K562 (cell line): Measurements from ENCODE around the gene FRYL. TPM values are rescaled to one million over a fixed set of nuclear protein-coding genes. Genes with fewer than 3 reads are reported as not detected.

ENCODE experiments used
- ATAC-seq: fragments of 200-7000 bp; cut with Tn5 transposase; 3 replicates; pipeline ENCODE4 v1.9.1; 2020; ENCODE audit warnings: moderate library complexity
- BruUV-seq: library from RNA; stranded (reverse); fragments of 400-500 nt; replicated peaks from 2 replicates; lab custom pipeline; 2021; lab: Mats Ljungman, UMichigan
- CTCF ChIA-PET: fragments of 300-600 bp; formaldehyde crosslinking; extraction: SDS; loops from one replicate; lab custom pipeline; 2021; ENCODE audit warnings: low intra/inter-chr PET ratio; lab: Yijun Ruan, JAX
- POLR2A ChIA-PET: fragments of 300-600, 350-650 bp; sonication (Branson Sonifier 250); formaldehyde crosslinking; extraction: SDS; loops from one replicate; lab custom pipeline; 2021; ENCODE audit warnings: antibody characterized with exemption, inconsistent platforms; lab: Yijun Ruan, JAX
- DNase-seq, 4 experiments: peaks; one replicate each; pipeline versions ENCODE4 v3.0.0 to v3.0.0-alpha.2; 2011 to 2018; ENCODE audit warnings: low spot score in 3 of 4, mixed read lengths in 3 of 4; ENCODE audit errors: extremely low read depth in 1 of 4
- FAIRE-seq: peaks from 2 replicates; lab custom pipeline; 2011; peaks lifted over from hg19 to GRCh38; lab: Jason Lieb, UNC
- H2AFZ ChIP-seq: 2 replicates; pipeline ENCODE4 v1.6.0; 2011; ENCODE audit warnings: low read depth, low read length, control low read depth, inconsistent platforms
- H3K27ac ChIP-seq: fragments of 200-600 bp; 3 replicates; pipeline ENCODE4 v1.8.0; 2011; ENCODE audit warnings: low read depth, mild to moderate bottlenecking, control low read depth, inconsistent platforms, low read length, moderate library complexity, mixed read lengths; ENCODE audit errors: extremely low read depth
- H3K27me3 ChIP-seq, 2 experiments: fragments of 300-600 bp in 1 of 2; 2 replicates in 1 of 2; 3 replicates in 1 of 2; pipeline versions ENCODE4 v1.6.0 to v1.8.0; 2011; ENCODE audit warnings: inconsistent platforms in 2 of 2, low read length in 2 of 2, mild to moderate bottlenecking in 1 of 2, mixed read lengths in 1 of 2, moderate library complexity in 1 of 2; ENCODE audit not compliant: control insufficient read depth in 2 of 2, insufficient read depth in 2 of 2
- H3K36me3 ChIP-seq: fragments of 300-600 bp; 3 replicates; pipeline ENCODE4 v1.8.0; 2011; ENCODE audit warnings: mild to moderate bottlenecking, low read length, inconsistent platforms; ENCODE audit not compliant: control insufficient read depth, insufficient read depth
- H3K4me1 ChIP-seq, 2 experiments: fragments of 200-600 bp in 1 of 2; replicated peaks in 1 of 2; 2 replicates in 1 of 2; 3 replicates in 1 of 2; pipeline versions ENCODE4 v1.5.1 to v1.8.0; 2011; ENCODE audit warnings: inconsistent platforms in 2 of 2, low read length in 2 of 2, mild to moderate bottlenecking in 1 of 2, mixed read lengths in 1 of 2, moderate library complexity in 1 of 2; ENCODE audit not compliant: control insufficient read depth in 2 of 2, insufficient read depth in 2 of 2
- H3K4me2 ChIP-seq: 2 replicates; pipeline ENCODE4 v1.6.1; 2011; ENCODE audit warnings: low read length, control low read depth, inconsistent platforms, mixed read lengths; ENCODE audit not compliant: insufficient read depth
- H3K4me3 ChIP-seq: fragments of 200-600 bp; sonication (generic), shearing (Covaris generic); 2 replicates; pipeline ENCODE4 v1.5.1; 2016; ENCODE audit warnings: control low read depth, inconsistent platforms
- H3K79me2 ChIP-seq: fragments of 200-600 bp; 3 replicates; pipeline ENCODE4 v1.8.0; 2011; ENCODE audit warnings: low read length, inconsistent platforms; ENCODE audit not compliant: control insufficient read depth, insufficient read depth
- H3K9ac ChIP-seq, 2 experiments: 2 replicates each; pipeline versions ENCODE4 v1.6.0 to v1.6.1; 2011; ENCODE audit warnings: low read depth in 2 of 2, low read length in 2 of 2, control low read depth in 1 of 2, inconsistent platforms in 1 of 2, mild to moderate bottlenecking in 1 of 2, mixed read lengths in 1 of 2; ENCODE audit not compliant: insufficient read depth in 1 of 2
- H3K9me1 ChIP-seq: one replicate; pipeline ENCODE4 v1.6.0; 2011; ENCODE audit warnings: inconsistent platforms, mild to moderate bottlenecking, low read length, moderate library complexity; ENCODE audit not compliant: control insufficient read depth, insufficient read depth
- H3K9me3 ChIP-seq: replicated peaks from 2 replicates; pipeline ENCODE4 v1.5.1; 2011; ENCODE audit warnings: low read depth, low read length, inconsistent platforms; ENCODE audit not compliant: control insufficient read depth, insufficient read depth
- H4K20me1 ChIP-seq: replicated peaks from 2 replicates; pipeline ENCODE4 v1.6.1; 2011; ENCODE audit warnings: low read length, inconsistent platforms, mixed read lengths; ENCODE audit not compliant: control insufficient read depth, insufficient read depth
- CC2D1A ChIP-seq: fragments of 450-650 bp; IDR thresholded peaks from 2 replicates; pipeline ENCODE4 v1.6.1; 2017; ENCODE audit warnings: mild to moderate bottlenecking
- CEBPB ChIP-seq: fragments of 450-650 bp; IDR thresholded peaks from 2 replicates; pipeline ENCODE4 v1.6.1; 2016; ENCODE audit warnings: missing genetic modification characterization, missing compliant biosample characterization
- CTBP1 ChIP-seq: fragments of 450-650 bp; IDR thresholded peaks from 2 replicates; pipeline ENCODE4 v1.6.1; 2016; ENCODE audit warnings: borderline replicate concordance
- EP400 ChIP-seq: fragments of 450-650 bp; IDR thresholded peaks from 2 replicates; pipeline ENCODE4 v1.6.1; 2017; ENCODE audit warnings: antibody characterized with exemption, mild to moderate bottlenecking, moderate library complexity
- HOXB6 ChIP-seq: fragments of 250-450 bp; sonication (Bioruptor Pico); IDR thresholded peaks from 2 replicates; pipeline ENCODE4 v1.5.1; 2022; ENCODE audit warnings: mild to moderate bottlenecking, borderline replicate concordance
- IRF2 ChIP-seq: sonication (generic); formaldehyde crosslinking; IDR thresholded peaks from 2 replicates; pipeline ENCODE4 v1.8.1; 2022; ENCODE audit warnings: mild to moderate bottlenecking, missing genetic modification reagents
- PHF8 ChIP-seq: fragments of 200-600 bp; sonication (generic); IDR thresholded peaks from 2 replicates; pipeline ENCODE4 v1.6.1; 2012; ENCODE audit warnings: mixed run types, mild to moderate bottlenecking, inconsistent platforms, low read length, moderate library complexity, borderline replicate concordance
- THAP12 ChIP-seq: fragments of 250-450 bp; sonication (Bioruptor Pico); IDR thresholded peaks from 2 replicates; pipeline ENCODE4 v1.9.0; 2021; ENCODE audit warnings: mild to moderate bottlenecking, inconsistent platforms
- ZFP30 ChIP-seq: fragments of 250-450 bp; sonication (Bioruptor Pico); IDR thresholded peaks from 2 replicates; pipeline ENCODE4 v1.8.0; 2022; ENCODE audit warnings: moderate library complexity, mild to moderate bottlenecking, inconsistent platforms, borderline replicate concordance
- ZFP36 ChIP-seq: fragments of 150-350 bp; IDR thresholded peaks from 2 replicates; pipeline ENCODE4 v1.6.1; 2018; ENCODE audit warnings: low read length, low read depth; ENCODE audit not compliant: partially characterized antibody
- ZNF175 ChIP-seq: fragments of 200-800 bp; sonication (Bioruptor generic); IDR thresholded peaks from 2 replicates; pipeline ENCODE4 v1.6.1; 2016; ENCODE audit warnings: low read depth, mild to moderate bottlenecking, missing genetic modification characterization, missing compliant biosample characterization
- ZNF384 ChIP-seq: IDR thresholded peaks from 2 replicates; pipeline ENCODE4 v1.6.1; 2012; ENCODE audit warnings: low read depth, low read length, improper control_type of control experiment
- ZNF449 ChIP-seq: fragments of 250-450 bp; sonication (Bioruptor Pico); IDR thresholded peaks from 2 replicates; pipeline ENCODE4 v1.8.0; 2022; ENCODE audit warnings: moderate library complexity, mild to moderate bottlenecking, inconsistent platforms
- ZSCAN32 ChIP-seq: fragments of 450-650 bp; formaldehyde crosslinking; IDR thresholded peaks from 2 replicates; pipeline ENCODE4 v1.4.0; 2020; ENCODE audit warnings: mild to moderate bottlenecking, moderate library complexity
- WGBS: fragments of 100-300 bp; shearing (Covaris generic); methylation state at CpG from one replicate; pipeline ENCODE4 v1.1.6; 2016; ENCODE audit warnings: low coverage, mixed read lengths; ENCODE audit not compliant: insufficient coverage; ENCODE audit errors: missing lambda C conversion rate; 5-methylcytosine and 5-hydroxymethylcytosine counted together
- in situ Hi-C: fragments of 300-500 bp; cut with MboI; formaldehyde crosslinking; loops from 4 replicates; pipeline ENCODE4 v1.15.0; 2018; ENCODE audit warnings: inconsistent platforms, mixed read lengths
- intact Hi-C: fragments of 100-400 bp; cut with micrococcal nuclease; formaldehyde crosslinking; loops from 2 replicates; pipeline ENCODE4 v1.14.2; 2022
- polyA plus RNA-seq, 8 experiments: library from polyadenylated mRNA; depleted of rRNA in 4 of 8; stranded (reverse) in 5 of 8; unstranded in 3 of 8; fragments of >200 nt; fragmentation: Nextera tagmentation in 2 of 8; fragmentation: Illumina TruSeq in 1 of 8; extraction: Ambion mirVana in 2 of 8; extraction: Trizol in 1 of 8; gene quantifications; 2 replicates each; pipeline versions ENCODE4 v1.2.1 to v1.2.3, GENCODE V29; 2011 to 2014; ENCODE audit warnings: inconsistent platforms in 1 of 8, missing spikeins in 1 of 8
- total RNA-seq, 7 experiments: library from RNA; depleted of rRNA in 6 of 7; stranded (reverse); fragments of >200 nt in 6 of 7; fragmentation: Illumina TruSeq in 2 of 7; extraction: Trizol in 2 of 7; gene quantifications; 2 replicates each; pipeline versions ENCODE4 v1.2.1 to v1.2.3, GENCODE V29; 2011 to 2021; ENCODE audit warnings: low replicate concordance in 1 of 7
- TF ChIP-seq, protein P1 (sequence below): sonication (generic); formaldehyde crosslinking; IDR thresholded peaks from 2 replicates; pipeline ENCODE4 v1.8.0; 2023; ENCODE audit warnings: missing genetic modification reagents, mild to moderate bottlenecking, borderline replicate concordance

Gene FRYL
- total and polyA plus RNA-seq, 9 of the 15 experiments (the other 6 are each of a cell fraction or from before 2014, with no cell fraction given), result 7.2 to 34.9 (median 15.9) TPM

DNA sequence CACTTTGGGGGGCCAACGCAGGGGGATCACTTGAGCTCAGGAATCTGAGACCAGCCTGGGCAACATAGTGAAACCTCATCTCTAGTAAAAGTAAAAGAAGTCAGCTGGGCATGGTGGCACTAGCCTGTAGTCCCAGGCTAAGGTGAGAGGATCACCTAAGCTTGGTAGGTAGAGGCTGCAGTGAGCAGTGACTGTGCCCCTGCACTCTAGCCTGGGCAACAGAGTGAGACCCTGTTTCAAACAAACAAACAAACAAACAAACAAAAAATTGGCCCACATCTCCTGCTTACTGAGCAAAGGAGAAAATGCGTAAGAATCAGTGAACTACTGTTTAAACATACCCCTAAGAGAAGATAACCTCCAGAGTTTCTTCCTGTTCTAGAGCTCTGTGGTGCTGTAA is 85.3 kb downstream of the FRYL start:
- Histone ChIP-seq H3K4me3 (no peak overlapping the region), H4K20me1 (peaks cover 16% of the 10 kb centered on the region), H3K79me2 (peaks cover 30% of the 10 kb centered on the region), H3K27ac (no peak overlapping the region), H3K27me3 (no peaks in the 10 kb centered on the region), H2AFZ (no peak overlapping the region), H3K4me1 (peaks cover 2 to 19% of the 10 kb centered on the region in 2 experiments; a peak in 4 of 5 replicates), H3K9me1 (no peaks in the 10 kb centered on the region), H3K9ac (no peak overlapping the region), H3K4me2 (no peak overlapping the region), H3K9me3 (no peaks in the 10 kb centered on the region), H3K36me3 (no peaks in the 10 kb centered on the region)
- CTCF ChIA-PET, result no interaction called here
- 71% methylated on average over 2 of the region's 2 CpGs for WGBS
- DNase-seq (no peak), FAIRE-seq (no peak), ATAC-seq (no peak)
- intact Hi-C loops (no loop called here), in situ Hi-C loops (no loop called here)
- no TSS peak for BruUV-seq
- POLR2A ChIA-PET, result interaction anchor here (1.4 kb wide), 1 partner anchor 10 kb away, joined by 7 read pairs; no protein-coding TSS in a partner anchor
- TF ChIP-seq CC2D1A (no peak), ZFP30 (no peak), PHF8 (no peak), ZSCAN32 (no peak), CTBP1 (no peak), EP400 (no peak), ZNF384 (no peak), IRF2 (CRISPR knock-in tag) (no peak), ZFP36 (no peak), HOXB6 (CRISPR knock-in tag) (no peak), ZNF449 (CRISPR knock-in tag) (no peak), ZNF175 (no peak), CEBPB (tag) (no peak), THAP12 (CRISPR knock-in tag) (no peak)
- TF ChIP-seq, protein P1, sequence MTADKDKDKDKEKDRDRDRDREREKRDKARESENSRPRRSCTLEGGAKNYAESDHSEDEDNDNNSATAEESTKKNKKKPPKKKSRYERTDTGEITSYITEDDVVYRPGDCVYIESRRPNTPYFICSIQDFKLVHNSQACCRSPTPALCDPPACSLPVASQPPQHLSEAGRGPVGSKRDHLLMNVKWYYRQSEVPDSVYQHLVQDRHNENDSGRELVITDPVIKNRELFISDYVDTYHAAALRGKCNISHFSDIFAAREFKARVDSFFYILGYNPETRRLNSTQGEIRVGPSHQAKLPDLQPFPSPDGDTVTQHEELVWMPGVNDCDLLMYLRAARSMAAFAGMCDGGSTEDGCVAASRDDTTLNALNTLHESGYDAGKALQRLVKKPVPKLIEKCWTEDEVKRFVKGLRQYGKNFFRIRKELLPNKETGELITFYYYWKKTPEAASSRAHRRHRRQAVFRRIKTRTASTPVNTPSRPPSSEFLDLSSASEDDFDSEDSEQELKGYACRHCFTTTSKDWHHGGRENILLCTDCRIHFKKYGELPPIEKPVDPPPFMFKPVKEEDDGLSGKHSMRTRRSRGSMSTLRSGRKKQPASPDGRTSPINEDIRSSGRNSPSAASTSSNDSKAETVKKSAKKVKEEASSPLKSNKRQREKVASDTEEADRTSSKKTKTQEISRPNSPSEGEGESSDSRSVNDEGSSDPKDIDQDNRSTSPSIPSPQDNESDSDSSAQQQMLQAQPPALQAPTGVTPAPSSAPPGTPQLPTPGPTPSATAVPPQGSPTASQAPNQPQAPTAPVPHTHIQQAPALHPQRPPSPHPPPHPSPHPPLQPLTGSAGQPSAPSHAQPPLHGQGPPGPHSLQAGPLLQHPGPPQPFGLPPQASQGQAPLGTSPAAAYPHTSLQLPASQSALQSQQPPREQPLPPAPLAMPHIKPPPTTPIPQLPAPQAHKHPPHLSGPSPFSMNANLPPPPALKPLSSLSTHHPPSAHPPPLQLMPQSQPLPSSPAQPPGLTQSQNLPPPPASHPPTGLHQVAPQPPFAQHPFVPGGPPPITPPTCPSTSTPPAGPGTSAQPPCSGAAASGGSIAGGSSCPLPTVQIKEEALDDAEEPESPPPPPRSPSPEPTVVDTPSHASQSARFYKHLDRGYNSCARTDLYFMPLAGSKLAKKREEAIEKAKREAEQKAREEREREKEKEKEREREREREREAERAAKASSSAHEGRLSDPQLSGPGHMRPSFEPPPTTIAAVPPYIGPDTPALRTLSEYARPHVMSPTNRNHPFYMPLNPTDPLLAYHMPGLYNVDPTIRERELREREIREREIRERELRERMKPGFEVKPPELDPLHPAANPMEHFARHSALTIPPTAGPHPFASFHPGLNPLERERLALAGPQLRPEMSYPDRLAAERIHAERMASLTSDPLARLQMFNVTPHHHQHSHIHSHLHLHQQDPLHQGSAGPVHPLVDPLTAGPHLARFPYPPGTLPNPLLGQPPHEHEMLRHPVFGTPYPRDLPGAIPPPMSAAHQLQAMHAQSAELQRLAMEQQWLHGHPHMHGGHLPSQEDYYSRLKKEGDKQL (CRISPR knock-in tag), result no peak
